Measurements from ENCODE around the gene NAA16.
A peak's percentile ranks its signal among the peaks of the same experiment; 100 is the strongest.

NAA16 gene

DNA sequence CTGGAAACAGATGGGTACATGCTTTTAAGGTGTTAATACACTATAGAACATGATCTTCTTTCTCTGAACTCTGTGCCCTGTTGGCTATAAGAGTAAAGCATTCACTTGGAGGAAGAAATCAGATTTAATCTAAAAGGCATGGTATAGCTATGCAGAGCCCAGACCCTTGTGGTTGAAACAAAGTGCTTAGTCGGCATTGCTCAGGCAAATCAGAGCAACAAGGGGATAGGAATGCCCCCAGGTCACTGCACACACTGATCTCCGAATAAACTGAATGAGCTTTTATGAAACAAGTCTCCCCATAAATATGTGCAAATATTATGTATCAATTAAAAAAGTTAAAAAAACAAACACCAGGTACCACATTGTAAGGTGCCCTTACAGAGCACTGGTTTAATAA is 94.3 kb downstream of the NAA16 start:
- TF ChIP-seq TEAD4 (IDR thresholded peaks at IDR 0.05) = no peak
- TF ChIP-seq EGR1 (IDR thresholded peaks at IDR 0.05) = no peak
- TF ChIP-seq, protein P1, sequence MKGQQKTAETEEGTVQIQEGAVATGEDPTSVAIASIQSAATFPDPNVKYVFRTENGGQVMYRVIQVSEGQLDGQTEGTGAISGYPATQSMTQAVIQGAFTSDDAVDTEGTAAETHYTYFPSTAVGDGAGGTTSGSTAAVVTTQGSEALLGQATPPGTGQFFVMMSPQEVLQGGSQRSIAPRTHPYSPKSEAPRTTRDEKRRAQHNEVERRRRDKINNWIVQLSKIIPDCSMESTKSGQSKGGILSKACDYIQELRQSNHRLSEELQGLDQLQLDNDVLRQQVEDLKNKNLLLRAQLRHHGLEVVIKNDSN (IDR thresholded peaks at IDR 0.05) = no peak
- TF ChIP-seq YY1 (IDR thresholded peaks at IDR 0.05; ENCODE audit: low read depth) = no peak
- no peak for TF ChIP-seq FOXM1 (IDR thresholded peaks at IDR 0.05; ENCODE audit: borderline replicate concordance, low read depth)
- TF ChIP-seq, protein P2, sequence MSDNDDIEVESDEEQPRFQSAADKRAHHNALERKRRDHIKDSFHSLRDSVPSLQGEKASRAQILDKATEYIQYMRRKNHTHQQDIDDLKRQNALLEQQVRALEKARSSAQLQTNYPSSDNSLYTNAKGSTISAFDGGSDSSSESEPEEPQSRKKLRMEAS (IDR thresholded peaks at IDR 0.05) = no peak
- TF ChIP-seq CREB1 (IDR thresholded peaks at IDR 0.05; ENCODE audit: low read depth) = no peak
- no peak for TF ChIP-seq CEBPB (IDR thresholded peaks at IDR 0.05)

DNA sequence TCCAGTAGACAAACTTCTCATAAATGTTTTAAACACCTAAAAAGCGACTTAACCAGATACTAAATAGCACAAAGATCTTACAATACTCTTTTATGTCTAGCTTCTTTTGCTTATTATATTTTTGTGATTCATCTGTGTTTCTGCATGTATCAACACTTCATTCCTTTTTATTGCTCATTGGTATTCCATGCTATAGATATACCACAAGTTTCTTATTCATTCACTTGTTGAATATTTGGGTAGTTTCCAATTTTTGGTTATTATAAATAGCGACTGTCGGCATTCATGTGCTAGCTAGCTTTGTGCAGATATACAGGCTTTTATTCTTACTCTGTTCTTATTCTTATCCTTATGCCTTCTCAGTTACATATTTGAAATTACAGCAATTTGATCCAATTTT is 96.3 kb downstream of the NAA16 start:
- TF ChIP-seq, protein P1 (IDR thresholded peaks at IDR 0.05) = no peak
- TF ChIP-seq TEAD4 (IDR thresholded peaks at IDR 0.05) = no peak
- TF ChIP-seq, protein P3, sequence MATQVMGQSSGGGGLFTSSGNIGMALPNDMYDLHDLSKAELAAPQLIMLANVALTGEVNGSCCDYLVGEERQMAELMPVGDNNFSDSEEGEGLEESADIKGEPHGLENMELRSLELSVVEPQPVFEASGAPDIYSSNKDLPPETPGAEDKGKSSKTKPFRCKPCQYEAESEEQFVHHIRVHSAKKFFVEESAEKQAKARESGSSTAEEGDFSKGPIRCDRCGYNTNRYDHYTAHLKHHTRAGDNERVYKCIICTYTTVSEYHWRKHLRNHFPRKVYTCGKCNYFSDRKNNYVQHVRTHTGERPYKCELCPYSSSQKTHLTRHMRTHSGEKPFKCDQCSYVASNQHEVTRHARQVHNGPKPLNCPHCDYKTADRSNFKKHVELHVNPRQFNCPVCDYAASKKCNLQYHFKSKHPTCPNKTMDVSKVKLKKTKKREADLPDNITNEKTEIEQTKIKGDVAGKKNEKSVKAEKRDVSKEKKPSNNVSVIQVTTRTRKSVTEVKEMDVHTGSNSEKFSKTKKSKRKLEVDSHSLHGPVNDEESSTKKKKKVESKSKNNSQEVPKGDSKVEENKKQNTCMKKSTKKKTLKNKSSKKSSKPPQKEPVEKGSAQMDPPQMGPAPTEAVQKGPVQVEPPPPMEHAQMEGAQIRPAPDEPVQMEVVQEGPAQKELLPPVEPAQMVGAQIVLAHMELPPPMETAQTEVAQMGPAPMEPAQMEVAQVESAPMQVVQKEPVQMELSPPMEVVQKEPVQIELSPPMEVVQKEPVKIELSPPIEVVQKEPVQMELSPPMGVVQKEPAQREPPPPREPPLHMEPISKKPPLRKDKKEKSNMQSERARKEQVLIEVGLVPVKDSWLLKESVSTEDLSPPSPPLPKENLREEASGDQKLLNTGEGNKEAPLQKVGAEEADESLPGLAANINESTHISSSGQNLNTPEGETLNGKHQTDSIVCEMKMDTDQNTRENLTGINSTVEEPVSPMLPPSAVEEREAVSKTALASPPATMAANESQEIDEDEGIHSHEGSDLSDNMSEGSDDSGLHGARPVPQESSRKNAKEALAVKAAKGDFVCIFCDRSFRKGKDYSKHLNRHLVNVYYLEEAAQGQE (IDR thresholded peaks at IDR 0.05; ENCODE audit: low read depth) = no peak

DNA sequence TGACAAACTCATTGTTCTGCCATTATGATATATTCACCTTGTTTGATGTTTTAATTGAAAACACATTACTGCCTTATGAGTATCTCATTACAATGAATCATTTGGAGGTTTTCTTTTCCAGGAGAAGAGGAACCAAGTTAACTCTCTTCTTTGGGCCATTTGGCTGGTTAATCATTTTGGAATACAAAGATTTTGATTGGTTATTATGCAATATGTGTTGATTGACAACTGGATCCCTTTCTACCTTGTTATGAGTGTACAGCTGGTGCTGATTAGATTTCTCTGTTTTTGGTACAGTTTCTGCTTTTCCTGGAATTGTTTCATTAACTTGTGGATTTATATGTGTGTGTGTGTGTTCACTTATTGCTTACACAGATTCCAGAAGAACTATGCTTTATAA is 97.1 kb downstream of the NAA16 start:
- TF ChIP-seq CREB1 (IDR thresholded peaks at IDR 0.05; ENCODE audit: low read depth) (no peak), CEBPB (IDR thresholded peaks at IDR 0.05) (0 out of 2 replicates have a peak, but pooled peaks have one; percentile 10), NFIC (IDR thresholded peaks at IDR 0.05) (no peak), FOXM1 (IDR thresholded peaks at IDR 0.05; ENCODE audit: borderline replicate concordance, low read depth) (no peak)

DNA sequence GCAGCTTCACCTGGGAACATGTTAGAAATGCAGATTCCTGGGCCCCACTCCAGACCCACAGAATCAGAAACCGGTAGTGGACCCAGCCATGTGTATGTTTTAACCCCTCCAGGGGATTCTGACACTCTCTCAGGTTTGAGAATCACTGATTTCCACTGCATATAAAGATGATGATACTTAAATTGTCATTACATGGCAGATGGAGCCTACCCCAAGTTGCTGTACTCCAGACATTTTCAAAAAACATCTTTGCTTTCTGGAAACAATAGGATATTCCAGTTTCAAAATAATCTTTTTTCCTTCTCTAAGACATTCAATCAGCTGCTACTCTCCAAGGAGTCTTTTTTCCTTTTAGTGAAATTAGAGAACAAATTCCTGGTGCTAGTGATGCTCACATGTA is 97.7 kb downstream of the NAA16 start:
- TF ChIP-seq NFIC (IDR thresholded peaks at IDR 0.05) (no peak), TEAD4 (IDR thresholded peaks at IDR 0.05) (no peak), TAF1 (IDR thresholded peaks at IDR 0.05; ENCODE audit: low read depth) (no peak), EP300 (IDR thresholded peaks at IDR 0.05; ENCODE audit: borderline replicate concordance) (no peak)

DNA sequence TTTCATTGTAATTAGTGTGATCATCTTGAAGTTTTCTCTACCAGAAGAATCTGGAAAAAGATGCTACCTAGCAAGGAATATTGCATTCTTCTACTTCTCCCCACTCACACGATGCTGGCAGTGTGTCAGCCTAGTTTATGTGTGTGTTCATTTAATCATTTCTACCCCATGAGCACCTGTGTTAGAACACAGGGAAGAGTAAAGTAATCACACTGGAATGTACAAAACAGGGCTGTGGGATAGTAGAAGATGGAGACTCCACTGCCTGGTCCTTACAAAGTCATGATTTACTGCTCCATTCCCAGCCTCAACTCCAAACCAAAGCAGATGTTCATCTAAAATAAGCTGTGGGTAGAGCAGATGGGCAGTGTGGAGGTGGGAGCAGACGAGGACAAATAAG is 98.5 kb downstream of the NAA16 start:
- TF ChIP-seq EGR1 (IDR thresholded peaks at IDR 0.05) = no peak

DNA sequence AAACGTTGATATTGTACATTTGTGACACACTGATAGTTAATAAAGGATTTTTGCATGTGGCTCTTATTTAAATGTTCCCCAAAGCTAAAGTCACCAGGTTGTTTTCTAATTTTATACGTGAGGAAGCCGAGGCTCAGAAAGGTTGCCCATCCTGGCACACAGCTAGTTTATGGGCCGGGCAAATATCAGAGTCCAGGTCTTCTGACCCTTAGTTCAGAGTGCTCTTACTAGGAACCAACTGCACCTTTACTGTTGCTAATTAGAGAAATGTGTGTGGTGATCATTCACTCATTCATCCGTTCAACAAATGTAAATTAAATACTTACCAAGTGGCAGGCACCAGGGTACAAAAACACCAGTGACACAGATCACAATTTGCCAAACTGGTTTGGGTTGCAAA is 100.0 kb downstream of the NAA16 start:
- TF ChIP-seq CREB1 (IDR thresholded peaks at IDR 0.05; ENCODE audit: low read depth) (no peak), TCF12 (IDR thresholded peaks at IDR 0.05; ENCODE audit: low read depth) (no peak), YY1 (IDR thresholded peaks at IDR 0.05; ENCODE audit: low read depth) (no peak), TAF1 (IDR thresholded peaks at IDR 0.05; ENCODE audit: low read depth) (no peak), RAD21 (IDR thresholded peaks at IDR 0.05; ENCODE audit: low read depth) (no peak), FOXM1 (IDR thresholded peaks at IDR 0.05; ENCODE audit: borderline replicate concordance, low read depth) (no peak)
- TF ChIP-seq, protein P2 (IDR thresholded peaks at IDR 0.05) = no peak
- TF ChIP-seq, protein P3 (IDR thresholded peaks at IDR 0.05; ENCODE audit: low read depth) = no peak
- TF ChIP-seq, protein P1 (IDR thresholded peaks at IDR 0.05) = no peak

DNA sequence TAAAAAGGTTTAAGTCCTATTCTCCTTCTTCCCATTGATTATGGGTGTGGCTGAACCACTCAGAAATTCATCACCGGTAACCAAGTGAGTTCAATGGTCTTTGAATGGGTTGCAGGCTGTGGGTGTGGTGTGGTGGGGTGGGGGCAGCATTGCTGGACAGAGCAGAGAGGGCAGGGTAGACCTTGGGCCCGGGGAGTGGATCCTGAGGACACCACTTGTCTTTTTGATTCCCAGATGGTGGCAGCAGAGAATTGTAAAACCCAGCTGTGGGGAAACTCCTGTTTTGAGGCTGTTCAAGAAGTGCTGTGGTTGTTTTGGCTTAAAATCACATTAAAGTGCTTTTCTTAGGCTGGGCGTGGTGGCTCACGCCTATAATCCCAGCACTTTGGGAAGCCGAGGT is 100.5 kb downstream of the NAA16 start:
- TF ChIP-seq RAD21 (IDR thresholded peaks at IDR 0.05; ENCODE audit: low read depth) (peak; percentile 62), TAF1 (IDR thresholded peaks at IDR 0.05; ENCODE audit: low read depth) (no peak)

DNA sequence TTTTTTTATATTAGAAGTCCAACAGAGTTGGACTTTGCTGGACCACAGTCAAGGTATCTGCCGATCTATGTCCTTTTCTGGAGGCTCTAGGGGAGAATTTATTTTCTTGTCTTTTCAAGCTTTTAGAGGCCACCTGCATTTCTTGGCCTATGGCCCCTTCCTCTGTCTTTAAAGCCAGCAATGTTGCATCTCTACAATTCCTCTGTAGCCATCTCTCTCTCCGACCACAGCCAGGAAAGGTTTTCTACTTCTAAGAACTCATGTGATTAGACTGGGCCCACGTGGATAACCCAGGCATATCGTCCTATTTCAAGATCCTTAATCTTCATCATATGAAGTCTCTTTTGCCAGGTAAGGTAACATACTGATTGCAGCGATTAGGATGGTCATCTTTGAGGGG is 102.8 kb downstream of the NAA16 start:
- TF ChIP-seq RAD21 (IDR thresholded peaks at IDR 0.05; ENCODE audit: low read depth) (no peak), CREB1 (IDR thresholded peaks at IDR 0.05; ENCODE audit: low read depth) (no peak), TAF1 (IDR thresholded peaks at IDR 0.05; ENCODE audit: low read depth) (no peak), ZBTB7A (IDR thresholded peaks at IDR 0.05; ENCODE audit: low read depth) (no peak), FOXM1 (IDR thresholded peaks at IDR 0.05; ENCODE audit: borderline replicate concordance, low read depth) (no peak), EGR1 (IDR thresholded peaks at IDR 0.05) (no peak), TEAD4 (IDR thresholded peaks at IDR 0.05) (no peak), CEBPB (IDR thresholded peaks at IDR 0.05) (no peak), NFIC (IDR thresholded peaks at IDR 0.05) (no peak), TCF12 (IDR thresholded peaks at IDR 0.05; ENCODE audit: low read depth) (no peak), YY1 (IDR thresholded peaks at IDR 0.05; ENCODE audit: low read depth) (no peak), EP300 (IDR thresholded peaks at IDR 0.05; ENCODE audit: borderline replicate concordance) (no peak)
- TF ChIP-seq, protein P2 (IDR thresholded peaks at IDR 0.05) = no peak
- TF ChIP-seq, protein P3 (IDR thresholded peaks at IDR 0.05; ENCODE audit: low read depth) = no peak
- TF ChIP-seq, protein P1 (IDR thresholded peaks at IDR 0.05) = no peak

Data from Ishikawa (cell line).